Bronchial epithelial cell (primary cell): Measurements from ENCODE around the gene GAA. TPM values are rescaled to one million over a fixed set of nuclear protein-coding genes. Genes with fewer than 3 reads are reported as not detected.
"Not testable (repeated sequence)": the region's sequence is repeated elsewhere in the genome, so short reads cannot be mapped to it uniquely, and the experiment has no call there.

ENCODE experiments used
- DNase-seq: peaks from one replicate; pipeline ENCODE4 v3.0.0-alpha.2; 2010; ENCODE audit warnings: low read depth
- FAIRE-seq: peaks from 2 replicates; lab custom pipeline; 2011; peaks lifted over from hg19 to GRCh38; lab: Jason Lieb, UNC
- H3K27me3 ChIP-seq: 2 replicates; pipeline ENCODE4 v1.5.1; 2011; ENCODE audit warnings: low read length; ENCODE audit not compliant: control insufficient read depth, insufficient read depth
- H3K36me3 ChIP-seq: 2 replicates; pipeline ENCODE4 v1.5.1; 2011; ENCODE audit warnings: low read length; ENCODE audit not compliant: control insufficient read depth, insufficient read depth
- H3K4me3 ChIP-seq: 2 replicates; pipeline ENCODE4 v1.5.1; 2011; ENCODE audit warnings: mild to moderate bottlenecking, low read depth, low read length, control low read depth
- CTCF ChIP-seq: IDR thresholded peaks from 2 replicates; pipeline ENCODE4 v1.5.1; 2011; ENCODE audit warnings: mild to moderate bottlenecking, moderate library complexity, low read length, control low read depth, inconsistent platforms; ENCODE audit not compliant: insufficient read depth, severe bottlenecking
- total RNA-seq: library from RNA; depleted of rRNA; stranded (reverse); fragments of >200 nt; gene quantifications from 2 replicates; pipeline ENCODE4 v1.2.1, GENCODE V29; 2014

GAA gene
- total RNA-seq, 1 donor from 2014 or later: 21.1 TPM

GRCh38 chr17:80151333-80151732 lies 50.0 kb downstream of the GAA start:
- TF ChIP-seq CTCF: no peak
- Histone ChIP-seq H3K4me3 (no peak overlapping the region), H3K27me3 (no peaks in the 10 kb centered on the region), H3K36me3 (no peaks in the 10 kb centered on the region)
- DNase-seq (no peak), FAIRE-seq (no peak)

DNA sequence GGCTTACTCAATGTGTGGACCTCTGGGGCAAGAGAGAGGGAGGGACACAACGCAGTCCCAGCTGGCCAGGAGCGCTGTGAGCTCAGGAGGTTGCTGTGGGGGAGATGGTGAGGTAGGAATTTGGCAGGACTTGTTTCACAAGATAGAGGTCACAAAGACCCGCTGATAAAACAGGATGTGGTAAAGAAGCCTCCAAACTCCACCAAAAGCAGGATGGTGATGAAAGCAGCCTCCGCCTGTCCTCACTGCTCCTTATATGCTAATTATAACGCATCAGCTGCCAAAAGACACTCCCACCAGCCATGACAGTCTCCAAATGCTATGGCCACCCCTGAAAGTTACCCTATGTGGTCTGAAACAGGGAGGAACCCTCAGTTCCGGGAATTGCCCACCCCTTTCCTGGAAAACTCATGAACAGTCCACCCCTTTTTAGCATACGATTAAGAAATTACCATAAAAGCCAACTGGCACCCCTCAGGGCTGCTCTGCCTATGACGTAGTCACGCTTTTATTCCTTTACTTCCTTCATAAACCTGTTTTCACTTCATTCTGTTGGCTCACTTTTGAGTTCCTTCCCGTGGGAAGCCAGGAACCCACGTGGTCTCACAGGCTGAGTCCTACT lies 50.8 kb downstream of the GAA start:
- H3K4me3 ChIP-seq: no peak overlapping the region
- no peaks in the 10 kb centered on the region for H3K27me3 ChIP-seq
- FAIRE-seq: no peak
- no peak for TF ChIP-seq CTCF
- H3K36me3 ChIP-seq: no peaks in the 10 kb centered on the region
- DNase-seq: no peak

GRCh38 chr17:80153004-80153403 lies 51.6 kb downstream of the GAA start:
- Histone ChIP-seq H3K36me3 (no peaks in the 10 kb centered on the region), H3K4me3 (no peak overlapping the region), H3K27me3 (no peaks in the 10 kb centered on the region)
- FAIRE-seq (no peak), DNase-seq (no peak)
- no peak for TF ChIP-seq CTCF

DNA sequence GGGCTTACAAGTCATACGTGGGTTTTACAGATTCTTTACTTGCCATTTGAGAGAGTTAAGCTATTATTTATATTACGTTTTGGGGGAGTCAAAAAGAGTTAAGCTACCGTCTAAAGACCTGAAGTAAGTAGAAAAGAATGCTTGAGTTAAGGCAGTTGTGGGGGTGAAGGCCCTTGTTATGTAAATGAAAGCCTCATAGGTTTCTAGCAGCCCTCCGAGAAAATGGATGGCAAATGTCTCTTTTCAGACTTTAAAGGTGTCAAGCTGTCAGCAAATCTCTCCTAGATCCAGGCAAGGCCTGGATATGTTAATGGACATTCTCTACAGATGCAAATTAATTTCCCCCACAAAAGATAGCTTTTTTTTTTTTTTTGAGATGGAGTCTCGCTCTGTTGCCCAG lies 52.8 kb downstream of the GAA start:
- Histone ChIP-seq H3K4me3 (no peak overlapping the region), H3K27me3 (no peaks in the 10 kb centered on the region), H3K36me3 (no peaks in the 10 kb centered on the region)
- DNase-seq: no peak
- TF ChIP-seq CTCF: no peak
- no peak for FAIRE-seq

- not testable (repeated sequence) for FAIRE-seq, H3K4me3 ChIP-seq, H3K27me3 ChIP-seq, H3K36me3 ChIP-seq
- DNase-seq: peak; percentile 32
These were observed 54.2 kb downstream of the GAA start for GRCh38 chr17:80155600-80155999.

GRCh38 chr17:80158846-80159245 lies 57.5 kb downstream of the GAA start:
- FAIRE-seq: no peak

More at GRCh38 chr17:80158846-80159245, 57.5 kb downstream of the GAA start:
- no peaks in the 10 kb centered on the region for H3K36me3 ChIP-seq
- H3K4me3 ChIP-seq: no peak overlapping the region
- DNase-seq: no peak
- no peaks in the 10 kb centered on the region for H3K27me3 ChIP-seq
- TF ChIP-seq CTCF: no peak
